Measurements from ENCODE around the gene THUMPD2. TPM values are rescaled to one million over a fixed set of nuclear protein-coding genes. Genes with fewer than 3 reads are reported as not detected.

Gene THUMPD2
- total RNA-seq, 3 donors from 2014 or later (not counting 1 experiment from before 2014, with no cell fraction given): 12.7 to 17.8 (median 13.4) TPM

DNA sequence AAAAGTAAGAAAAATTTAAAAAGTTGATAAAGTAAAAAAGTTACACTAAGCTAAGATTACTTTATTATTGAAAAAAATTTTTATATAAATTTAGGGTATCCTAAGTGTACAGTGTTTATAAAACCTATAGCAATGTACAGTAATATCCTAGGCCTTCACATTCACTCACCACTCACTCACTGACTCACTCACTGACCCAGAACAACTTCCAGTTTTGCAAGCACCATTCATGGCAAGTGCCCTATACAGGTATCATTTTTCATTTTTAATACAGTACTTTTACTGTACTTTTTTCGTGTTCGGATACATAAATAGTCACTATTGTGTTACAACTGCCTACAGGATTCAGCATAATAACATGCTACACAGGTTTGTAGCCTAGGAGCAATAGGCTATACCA is 8.9 kb upstream of the THUMPD2 start:
- ATAC-seq (no peak), DNase-seq (no peak)
- H3K4me3 Mint-ChIP-seq: no peak overlapping the region
- Histone ChIP-seq H3K27ac (ENCODE audit: low read length) (no peak overlapping the region), H3K9me3 (ENCODE audit: control insufficient read depth, insufficient read depth, low read length) (no peaks in the 10 kb centered on the region), H3K4me1 (ENCODE audit: control insufficient read depth, insufficient read depth, low read length) (no peaks in the 10 kb centered on the region), H3K4me3 (ENCODE audit: low read length) (no peak overlapping the region), H3K27me3 (ENCODE audit: control insufficient read depth, insufficient read depth, low read length) (no peaks in the 10 kb centered on the region), H3K36me3 (ENCODE audit: control insufficient read depth, insufficient read depth, low read length) (no peaks in the 10 kb centered on the region)
- intact Hi-C loops (cut with micrococcal nuclease): no loop called here
- peaks cover 0 to 6% of the 10 kb centered on the region in 2 donors for H3K9me3 Mint-ChIP-seq
- no peaks in the 10 kb centered on the region for H3K4me1 Mint-ChIP-seq
- H3K27ac Mint-ChIP-seq: no peak overlapping the region
- H3K36me3 Mint-ChIP-seq: peaks cover 6% of the 10 kb centered on the region
- 85% methylated on average over 2 of the region's 2 CpGs for WGBS (ENCODE audit: insufficient coverage)
- TF ChIP-seq CTCF (IDR thresholded peaks at IDR 0.05): no peak
- peaks cover 11 to 14% of the 10 kb centered on the region in 2 donors for H3K27me3 Mint-ChIP-seq (ENCODE audit: low read depth in 2 of 2)

- no peaks in the 10 kb centered on the region for H3K4me1 ChIP-seq (ENCODE audit: control insufficient read depth, insufficient read depth, low read length)
- H3K9me3 Mint-ChIP-seq: peaks cover 0 to 6% of the 10 kb centered on the region in 2 donors
- no peak for ATAC-seq
These were observed 7.9 kb upstream of the THUMPD2 start for GRCh38 chr2:39786761-39787522.

GRCh38 chr2:39782591-39782990 is 3.5 kb upstream of the THUMPD2 start:
- Mint-ChIP-seq H3K27me3 (ENCODE audit: low read depth in 2 of 2) (peaks cover 8 to 14% of the 10 kb centered on the region in 2 donors), H3K4me1 (peaks cover 30 to 33% of the 10 kb centered on the region in 2 donors), H3K27ac (no peak overlapping the region), H3K4me3 (no peak overlapping the region), H3K9me3 (no peaks in the 10 kb centered on the region), H3K36me3 (no peaks in the 10 kb centered on the region)
- H3K4me1 ChIP-seq (ENCODE audit: control insufficient read depth, insufficient read depth, low read length): peaks cover 14% of the 10 kb centered on the region
- no peak for DNase-seq
- ATAC-seq: no peak
- 91% methylated on average over 2 of the region's 2 CpGs for WGBS (ENCODE audit: insufficient coverage)
- no peak overlapping the region for H3K4me3 ChIP-seq (ENCODE audit: low read length)
- H3K27ac ChIP-seq (ENCODE audit: low read length): no peak overlapping the region
- no peaks in the 10 kb centered on the region for H3K36me3 ChIP-seq (ENCODE audit: control insufficient read depth, insufficient read depth, low read length)
- intact Hi-C loops (cut with micrococcal nuclease): no loop called here
- TF ChIP-seq CTCF (IDR thresholded peaks at IDR 0.05): no peak
- no peaks in the 10 kb centered on the region for H3K9me3 ChIP-seq (ENCODE audit: control insufficient read depth, insufficient read depth, low read length)
- no peaks in the 10 kb centered on the region for H3K27me3 ChIP-seq (ENCODE audit: control insufficient read depth, insufficient read depth, low read length)

More at GRCh38 chr2:39786761-39787522, 7.9 kb upstream of the THUMPD2 start:
- no peaks in the 10 kb centered on the region for H3K4me1 Mint-ChIP-seq
- no peak for DNase-seq
- Histone ChIP-seq H3K36me3 (ENCODE audit: control insufficient read depth, insufficient read depth, low read length) (no peaks in the 10 kb centered on the region), H3K27me3 (ENCODE audit: control insufficient read depth, insufficient read depth, low read length) (no peaks in the 10 kb centered on the region), H3K4me3 (ENCODE audit: low read length) (no peak overlapping the region), H3K27ac (ENCODE audit: low read length) (no peak overlapping the region), H3K9me3 (ENCODE audit: control insufficient read depth, insufficient read depth, low read length) (no peaks in the 10 kb centered on the region)
- TF ChIP-seq CTCF (IDR thresholded peaks at IDR 0.05): no peak
- peaks cover 6% of the 10 kb centered on the region for H3K36me3 Mint-ChIP-seq
- no peak overlapping the region for H3K27ac Mint-ChIP-seq
- peaks cover 8 to 14% of the 10 kb centered on the region in 2 donors for H3K27me3 Mint-ChIP-seq (ENCODE audit: low read depth in 2 of 2)
- WGBS (ENCODE audit: insufficient coverage): 52% methylated on average over 6 of the region's 7 CpGs
- H3K4me3 Mint-ChIP-seq: no peak overlapping the region
- intact Hi-C loops (cut with micrococcal nuclease): no loop called here

Measured in natural killer cell (primary cell).